SK-N-SH (cell line): ENCODE data around the gene SLC10A6. TPM values are rescaled to one million over a fixed set of nuclear protein-coding genes. Genes with fewer than 3 reads are reported as not detected.

Experiments
- CTCF ChIA-PET: fragments of 300-600, 350-600 bp; formaldehyde crosslinking; extraction: SDS; loops from one replicate; lab custom pipeline; 2021; lab: Yijun Ruan, JAX
- POLR2A ChIA-PET: fragments of 350-600 bp; sonication (Branson Sonifier 250); formaldehyde crosslinking; extraction: SDS; loops from one replicate; lab custom pipeline; 2020; ENCODE audit warnings: antibody characterized with exemption, inconsistent platforms; lab: Yijun Ruan, JAX
- DNase-seq: peaks from one replicate; pipeline ENCODE4 v3.0.0; 2012
- H2AFZ ChIP-seq: fragments of 200-600 bp; sonication (generic); 2 replicates; pipeline ENCODE4 v1.8.1; 2016; ENCODE audit warnings: antibody characterized with exemption, mild to moderate bottlenecking, low read depth
- H3F3A ChIP-seq: fragments of 200-600 bp; sonication (generic); replicated peaks from 2 replicates; pipeline ENCODE3; 2016; ENCODE audit warnings: antibody characterized with exemption, mild to moderate bottlenecking; ENCODE audit not compliant: insufficient read depth
- H3K27ac ChIP-seq, 2 experiments: fragments of 200-500 bp in 1 of 2; fragments of 200-600 bp in 1 of 2; sonication (Bioruptor generic) in 1 of 2; sonication (generic), shearing (Covaris generic) in 1 of 2; 2 replicates each; pipeline versions ENCODE4 v1.5.1 to v1.6.1; 2014 to 2016; ENCODE audit warnings: low read depth in 2 of 2, inconsistent platforms in 1 of 2, low read length in 1 of 2, mild to moderate bottlenecking in 1 of 2, mixed read lengths in 1 of 2
- H3K27me3 ChIP-seq: fragments of 200-600 bp; sonication (generic), shearing (Covaris generic); 2 replicates; pipeline ENCODE4 v1.6.1; 2016; ENCODE audit warnings: mixed run types; ENCODE audit not compliant: insufficient read depth
- H3K36me3 ChIP-seq, 2 experiments: fragments of 200-500 bp in 1 of 2; fragments of 200-600 bp in 1 of 2; sonication (Bioruptor generic) in 1 of 2; sonication (generic) in 1 of 2; replicated peaks in 1 of 2; 2 replicates each; pipeline versions ENCODE3 to v1.5.1; 2014 to 2016; ENCODE audit warnings: low read length in 1 of 2, mild to moderate bottlenecking in 1 of 2; ENCODE audit not compliant: insufficient read depth in 2 of 2, control insufficient read depth in 1 of 2
- H3K4me1 ChIP-seq, 2 experiments: fragments of 200-500 bp in 1 of 2; fragments of 200-600 bp in 1 of 2; sonication (Bioruptor generic) in 1 of 2; sonication (generic), shearing (Covaris generic) in 1 of 2; 2 replicates each; pipeline versions ENCODE4 v1.5.1 to v1.6.1; 2014 to 2016; ENCODE audit warnings: low read depth in 1 of 2, low read length in 1 of 2, mixed run types in 1 of 2; ENCODE audit not compliant: insufficient read depth in 2 of 2, control insufficient read depth in 1 of 2
- H3K4me2 ChIP-seq: fragments of 200-600 bp; sonication (generic), shearing (Covaris generic); 2 replicates; pipeline ENCODE4 v1.6.1; 2017; ENCODE audit warnings: mixed run types
- H3K4me3 ChIP-seq, 2 experiments: fragments of 200-500 bp in 1 of 2; fragments of 200-600 bp in 1 of 2; sonication (Bioruptor generic) in 1 of 2; sonication (generic), shearing (Covaris generic) in 1 of 2; 2 replicates each; pipeline versions ENCODE4 v1.5.1 to v1.8.1; 2014 to 2016; ENCODE audit warnings: low read depth in 2 of 2, inconsistent platforms in 1 of 2, low read length in 1 of 2, mild to moderate bottlenecking in 1 of 2, mixed read lengths in 1 of 2, moderate library complexity in 1 of 2
- H3K79me2 ChIP-seq: fragments of 200-600 bp; sonication (generic); 2 replicates; pipeline ENCODE4 v1.8.1; 2017; ENCODE audit warnings: mild to moderate bottlenecking; ENCODE audit not compliant: insufficient read depth
- H3K9ac ChIP-seq: fragments of 200-600 bp; sonication (generic); 2 replicates; pipeline ENCODE4 v1.6.1; 2017; ENCODE audit warnings: mixed run types
- H3K9me2 ChIP-seq: fragments of 200-600 bp; sonication (generic); 2 replicates; pipeline ENCODE4 v1.6.1; 2017; ENCODE audit warnings: mixed run types
- H3K9me3 ChIP-seq: fragments of 200-600 bp; sonication (generic); 2 replicates; pipeline ENCODE4 v1.6.1; 2017; ENCODE audit warnings: mixed run types, mild to moderate bottlenecking, moderate library complexity
- H4K20me1 ChIP-seq: fragments of 200-600 bp; sonication (generic); 2 replicates; pipeline ENCODE4 v1.6.1; 2017; ENCODE audit warnings: mild to moderate bottlenecking, mixed run types; ENCODE audit not compliant: insufficient read depth
- CHD2 ChIP-seq: fragments of 150-350 bp; IDR thresholded peaks from 2 replicates; pipeline ENCODE4 v1.6.1; 2018; ENCODE audit warnings: low read length; ENCODE audit not compliant: partially characterized antibody
- FOSL2 ChIP-seq: IDR thresholded peaks from 2 replicates; pipeline ENCODE4 v1.4.0; 2012; ENCODE audit warnings: low read depth, mild to moderate bottlenecking, moderate library complexity, borderline replicate concordance
- GABPA ChIP-seq: IDR thresholded peaks from 2 replicates; pipeline ENCODE4 v1.4.0; 2012; ENCODE audit warnings: low read depth, mild to moderate bottlenecking
- MXI1 ChIP-seq: IDR thresholded peaks from 2 replicates; pipeline ENCODE4 v1.6.1; 2012; ENCODE audit warnings: mild to moderate bottlenecking, low read depth, low read length, improper control_type of control experiment
- RAD21 ChIP-seq: IDR thresholded peaks from 2 replicates; pipeline ENCODE4 v1.6.1; 2012; ENCODE audit warnings: mild to moderate bottlenecking, low read length
- REST ChIP-seq: IDR thresholded peaks from 2 replicates; pipeline ENCODE4 v1.6.1; 2012; ENCODE audit warnings: mild to moderate bottlenecking, low read depth, low read length, moderate library complexity
- RFX5 ChIP-seq: IDR thresholded peaks from 2 replicates; pipeline ENCODE4 v1.6.1; 2012; ENCODE audit warnings: mild to moderate bottlenecking, improper control_type of control experiment, low read length
- RXRA ChIP-seq: IDR thresholded peaks from 2 replicates; pipeline ENCODE4 v1.4.0; 2012; ENCODE audit warnings: low read depth, mild to moderate bottlenecking, borderline replicate concordance
- SIN3A ChIP-seq: IDR thresholded peaks from 2 replicates; pipeline ENCODE4 v1.6.1; 2012; ENCODE audit warnings: low read depth, mild to moderate bottlenecking, low read length, moderate library complexity, borderline replicate concordance
- SMC3 ChIP-seq: IDR thresholded peaks from 2 replicates; pipeline ENCODE4 v1.6.1; 2012; ENCODE audit warnings: low read depth, low read length, improper control_type of control experiment
- USF2 ChIP-seq: fragments of 150-350 bp; IDR thresholded peaks from 2 replicates; pipeline ENCODE4 v1.6.1; 2017; ENCODE audit warnings: antibody characterized with exemption, low read length, low read depth, borderline replicate concordance
- polyA plus RNA-seq, 3 experiments: library from polyadenylated mRNA; depleted of rRNA; stranded (reverse); fragments of >200 nt; gene quantifications; 2 replicates each; pipeline ENCODE4 v1.2.3, GENCODE V29; 2012
- TF ChIP-seq, protein P1 (sequence below): IDR thresholded peaks from 2 replicates; pipeline ENCODE4 v1.4.0; 2012; ENCODE audit warnings: low read depth, borderline replicate concordance
- TF ChIP-seq, protein P2 (sequence below): IDR thresholded peaks from 2 replicates; pipeline ENCODE4; 2012

Gene SLC10A6
- polyA plus RNA-seq, 1 of the 3 experiments (the other 2 are of a cell fraction) = not detected

DNA sequence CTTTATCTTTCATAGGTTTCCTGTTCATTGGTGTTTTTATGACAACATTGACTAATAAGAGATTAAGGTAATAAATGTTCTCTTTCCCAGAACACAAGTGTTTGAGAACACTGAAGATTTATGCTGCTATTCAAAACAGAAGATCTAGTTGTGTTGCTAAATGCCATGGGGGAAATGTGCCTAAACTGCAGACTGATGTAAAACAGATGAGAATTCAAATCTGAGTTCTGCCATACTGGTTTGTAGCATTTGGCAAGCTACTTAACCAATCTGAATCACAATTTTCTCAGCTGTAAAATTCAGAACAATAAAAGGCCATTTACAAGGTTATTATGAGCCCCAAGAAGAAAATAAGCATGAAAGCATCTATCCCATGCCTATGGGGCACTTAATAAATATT, 2.3 kb downstream of the SLC10A6 start:
- TF ChIP-seq GABPA (no peak), CHD2 (no peak), MXI1 (no peak), FOSL2 (no peak), REST (no peak), RAD21 (no peak), SMC3 (no peak), USF2 (no peak), RFX5 (no peak), RXRA (no peak), SIN3A (no peak)
- TF ChIP-seq, protein P1, sequence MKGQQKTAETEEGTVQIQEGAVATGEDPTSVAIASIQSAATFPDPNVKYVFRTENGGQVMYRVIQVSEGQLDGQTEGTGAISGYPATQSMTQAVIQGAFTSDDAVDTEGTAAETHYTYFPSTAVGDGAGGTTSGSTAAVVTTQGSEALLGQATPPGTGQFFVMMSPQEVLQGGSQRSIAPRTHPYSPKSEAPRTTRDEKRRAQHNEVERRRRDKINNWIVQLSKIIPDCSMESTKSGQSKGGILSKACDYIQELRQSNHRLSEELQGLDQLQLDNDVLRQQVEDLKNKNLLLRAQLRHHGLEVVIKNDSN = no peak
- TF ChIP-seq, protein P2, sequence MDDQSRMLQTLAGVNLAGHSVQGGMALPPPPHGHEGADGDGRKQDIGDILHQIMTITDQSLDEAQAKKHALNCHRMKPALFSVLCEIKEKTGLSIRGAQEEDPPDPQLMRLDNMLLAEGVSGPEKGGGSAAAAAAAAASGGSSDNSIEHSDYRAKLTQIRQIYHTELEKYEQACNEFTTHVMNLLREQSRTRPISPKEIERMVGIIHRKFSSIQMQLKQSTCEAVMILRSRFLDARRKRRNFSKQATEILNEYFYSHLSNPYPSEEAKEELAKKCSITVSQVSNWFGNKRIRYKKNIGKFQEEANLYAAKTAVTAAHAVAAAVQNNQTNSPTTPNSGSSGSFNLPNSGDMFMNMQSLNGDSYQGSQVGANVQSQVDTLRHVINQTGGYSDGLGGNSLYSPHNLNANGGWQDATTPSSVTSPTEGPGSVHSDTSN = no peak
- POLR2A ChIA-PET = no interaction called here
- CTCF ChIA-PET = no interaction called here

More for the DNA sequence above, 2.3 kb downstream of the SLC10A6 start:
- Histone ChIP-seq H3K9me2 (no peaks in the 10 kb centered on the region), H3K4me1 (no peaks in the 10 kb centered on the region), H3F3A (no peaks in the 10 kb centered on the region), H3K4me2 (no peak overlapping the region), H3K79me2 (no peaks in the 10 kb centered on the region), H3K27me3 (no peaks in the 10 kb centered on the region), H4K20me1 (no peaks in the 10 kb centered on the region), H3K27ac (no peak overlapping the region), H3K4me3 (no peak overlapping the region), H3K9me3 (no peaks in the 10 kb centered on the region), H2AFZ (no peak overlapping the region), H3K9ac (no peak overlapping the region), H3K36me3 (no peaks in the 10 kb centered on the region)
- DNase-seq = no peak
